Measurements from ENCODE around the gene FOXN3.

FOXN3 gene

DNA sequence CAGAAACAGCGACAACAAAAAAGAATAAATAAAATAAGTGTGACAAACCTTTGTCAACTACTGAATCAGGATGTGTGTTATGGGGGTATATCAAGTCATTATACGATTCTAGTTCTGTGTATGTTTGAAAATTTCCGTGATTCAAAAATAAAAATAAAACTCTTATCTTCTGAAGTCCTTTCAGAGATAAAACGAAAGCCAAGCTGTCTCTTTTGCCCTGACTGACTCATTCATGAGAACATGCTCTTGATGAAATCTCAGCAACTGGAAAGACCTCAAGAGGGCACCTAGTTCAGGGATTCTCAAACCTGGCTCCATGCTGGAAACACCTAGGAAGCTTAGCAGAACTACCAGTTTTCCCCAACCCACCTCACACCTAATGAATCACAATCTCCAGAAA is 9.2 kb downstream of the FOXN3 start:
- DNase-seq = no peak

DNA sequence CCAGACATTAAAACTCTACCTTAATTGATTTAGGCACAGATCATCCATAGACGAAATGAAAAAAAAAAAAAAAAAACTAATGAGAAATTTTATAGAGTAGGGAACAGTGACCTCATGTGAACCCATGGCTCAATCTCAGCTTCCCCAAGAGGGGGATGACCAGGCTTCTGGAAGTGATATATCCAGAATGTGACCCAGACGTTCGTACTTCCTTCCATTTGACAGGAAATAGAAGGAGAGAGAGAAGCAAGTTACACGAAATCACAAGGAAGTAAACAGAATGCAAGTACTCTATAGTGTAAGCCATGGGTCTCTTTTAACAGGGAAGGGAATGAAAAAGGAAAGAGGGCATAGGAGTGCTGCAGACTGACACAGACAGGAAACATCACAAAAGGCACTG is 10.1 kb downstream of the FOXN3 start:
- DNase-seq = no peak

DNA sequence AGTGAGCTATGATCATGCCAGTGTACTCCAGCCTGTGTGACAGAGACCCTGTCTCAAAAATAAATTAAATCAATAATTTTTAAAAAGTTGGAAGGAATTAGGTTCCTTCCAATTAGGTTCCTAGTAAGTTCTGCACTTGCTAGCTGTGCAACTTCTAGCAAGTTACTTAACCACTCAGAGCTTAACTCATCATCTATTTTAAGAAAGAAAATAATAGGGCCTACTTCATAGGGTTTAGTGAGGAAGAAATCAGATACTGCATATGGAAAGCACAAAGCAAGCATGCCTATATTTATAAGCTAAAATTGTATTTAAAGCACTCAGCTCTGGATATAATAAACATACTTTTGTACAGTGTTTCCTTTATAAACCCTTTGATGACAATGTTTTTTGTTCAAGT is 10.7 kb downstream of the FOXN3 start:
- DNase-seq = no peak

GRCh38 chr14:89405712-89406111 is 11.3 kb downstream of the FOXN3 start:
- no peak for DNase-seq

DNA sequence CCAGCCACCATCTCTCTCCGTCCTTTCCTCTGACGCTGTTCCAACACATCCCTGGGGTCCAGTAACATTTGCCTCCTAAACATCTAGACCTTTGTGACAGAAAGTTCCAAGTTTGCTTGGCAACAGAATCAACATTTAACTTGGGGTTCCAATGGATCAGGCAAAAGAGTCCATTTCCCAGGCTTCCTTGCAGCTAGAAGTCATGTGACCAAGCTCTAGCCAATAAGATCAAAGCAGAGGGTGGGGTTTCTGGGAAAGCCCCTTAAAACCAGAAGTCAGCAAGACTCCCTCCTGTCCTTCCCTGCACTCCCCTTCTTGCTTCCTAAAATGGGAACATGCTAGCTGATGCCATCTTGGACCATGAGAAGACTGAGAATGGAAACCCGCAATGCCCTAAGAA is 14.7 kb downstream of the FOXN3 start:
- DNase-seq = no peak

DNA sequence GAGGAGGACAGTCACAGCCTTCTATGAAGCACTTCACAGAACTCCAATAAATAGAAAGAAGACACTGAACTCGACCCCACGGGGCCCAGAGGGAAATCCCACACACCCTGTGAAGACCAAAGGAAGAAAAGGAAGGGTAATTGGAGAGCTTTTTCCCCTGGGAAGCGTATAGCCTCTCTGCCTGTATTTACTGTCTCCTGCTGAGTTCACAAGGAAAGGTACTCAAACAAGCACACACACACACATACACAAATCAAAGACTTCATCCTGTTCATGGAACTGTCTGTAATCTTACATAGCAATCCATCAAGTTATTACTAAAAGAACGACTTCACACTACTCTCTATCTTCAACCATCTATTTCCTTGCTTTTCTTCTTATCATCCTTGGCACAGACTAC is 15.3 kb downstream of the FOXN3 start:
- no peak for DNase-seq

DNA sequence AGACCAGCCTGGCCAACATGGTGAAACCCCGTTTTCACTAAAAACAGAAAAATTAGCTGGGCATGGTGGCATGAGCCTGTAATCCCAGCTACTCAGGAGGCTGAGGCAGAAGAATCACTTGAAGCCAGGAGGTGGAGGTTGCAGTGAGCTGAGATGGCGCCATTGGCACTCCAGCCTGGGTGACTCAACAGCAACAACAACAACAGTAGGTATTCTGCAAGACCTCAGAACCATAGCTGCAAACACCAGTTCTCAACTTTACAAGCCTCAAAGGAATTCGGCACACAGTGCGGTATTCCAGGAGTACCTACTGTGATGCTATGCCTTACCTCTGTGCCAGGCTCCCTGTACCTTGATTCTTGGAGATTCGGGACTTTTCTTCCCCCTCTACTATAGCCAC is 15.8 kb downstream of the FOXN3 start:
- no peak for DNase-seq

GRCh38 chr14:89400529-89400928 is 16.5 kb downstream of the FOXN3 start:
- DNase-seq = no peak

DNA sequence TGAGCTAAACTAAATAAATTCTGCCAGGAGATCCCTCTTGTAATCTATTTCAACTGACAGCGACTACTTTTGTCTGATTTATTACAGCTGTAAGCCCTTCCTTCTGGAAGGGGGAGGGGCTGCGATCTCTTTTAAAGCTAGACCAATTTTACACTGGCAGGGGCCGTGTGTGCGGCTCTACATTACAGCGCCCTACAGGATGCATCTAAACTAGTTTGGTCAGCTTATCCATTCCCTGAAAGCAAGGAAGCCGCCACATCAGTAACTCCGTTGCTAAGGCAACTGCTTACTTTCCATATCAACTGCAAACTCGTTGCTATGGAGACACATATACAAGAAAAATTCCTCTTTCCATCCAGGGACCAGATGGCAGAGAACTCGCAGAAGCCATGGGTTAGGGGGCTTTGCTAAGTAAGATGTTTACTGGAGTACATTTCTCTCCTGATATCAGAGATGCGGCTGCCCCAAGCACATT is 17.4 kb downstream of the FOXN3 start:
- DNase-seq = no peak

DNA sequence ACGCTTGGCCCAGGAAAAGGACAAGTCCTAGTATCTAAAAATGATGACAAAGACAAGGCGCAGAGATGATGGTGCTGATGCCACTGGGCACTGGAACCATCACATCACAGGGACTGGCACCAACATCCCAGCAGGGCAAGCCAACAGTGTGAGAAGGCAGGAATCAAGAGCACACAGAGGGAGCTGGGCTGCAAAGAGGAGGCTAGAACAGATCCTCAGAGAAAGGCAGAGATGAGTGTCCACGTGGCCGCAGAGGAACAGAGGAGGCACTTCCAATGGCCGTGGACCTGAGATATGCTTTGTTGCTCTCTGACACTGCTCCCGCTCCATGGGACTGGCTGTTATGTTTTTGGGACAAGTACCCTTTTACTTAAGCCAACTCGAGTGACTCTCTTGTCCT is 17.9 kb downstream of the FOXN3 start:
- DNase-seq = no peak

DNA sequence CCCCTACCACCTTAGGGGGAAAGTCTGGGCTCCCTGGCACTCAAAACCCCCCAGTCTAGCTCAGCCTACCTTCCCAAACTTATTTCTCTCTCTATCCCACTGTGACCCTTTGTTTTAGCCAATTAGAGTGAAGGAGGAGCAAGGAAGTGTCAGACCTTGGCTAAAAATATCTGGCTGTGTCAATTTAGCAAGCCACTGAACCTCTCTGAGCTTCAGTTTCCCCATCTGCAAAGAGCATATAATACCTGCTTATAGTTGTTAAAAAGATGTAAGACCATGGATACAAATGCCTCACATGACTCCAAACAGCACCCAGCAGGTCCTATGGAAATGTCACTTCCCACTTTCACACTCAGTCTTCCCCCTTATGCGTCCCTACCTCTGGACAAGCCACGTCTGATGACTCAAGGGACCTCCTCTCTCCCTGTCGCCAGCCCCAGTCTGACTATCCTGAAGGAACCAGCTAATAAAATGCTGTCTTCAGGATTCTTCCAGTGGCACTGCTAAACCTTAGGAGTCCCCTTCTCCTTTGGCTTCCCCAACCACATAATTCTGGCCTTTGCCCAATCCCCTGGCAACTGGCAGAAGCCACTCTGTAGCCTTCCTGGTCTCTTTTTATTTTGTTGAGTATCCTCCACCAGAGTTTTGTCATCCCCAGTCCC is 19.3 kb downstream of the FOXN3 start:
- no peak for DNase-seq

- no peak for DNase-seq
Measured at GRCh38 chr14:89394972-89395371, 22.1 kb downstream of the FOXN3 start.

GRCh38 chr14:89393222-89393745 is 23.7 kb downstream of the FOXN3 start:
- no peak for DNase-seq

GRCh38 chr14:89392181-89392580 is 24.9 kb downstream of the FOXN3 start:
- DNase-seq = no peak

DNA sequence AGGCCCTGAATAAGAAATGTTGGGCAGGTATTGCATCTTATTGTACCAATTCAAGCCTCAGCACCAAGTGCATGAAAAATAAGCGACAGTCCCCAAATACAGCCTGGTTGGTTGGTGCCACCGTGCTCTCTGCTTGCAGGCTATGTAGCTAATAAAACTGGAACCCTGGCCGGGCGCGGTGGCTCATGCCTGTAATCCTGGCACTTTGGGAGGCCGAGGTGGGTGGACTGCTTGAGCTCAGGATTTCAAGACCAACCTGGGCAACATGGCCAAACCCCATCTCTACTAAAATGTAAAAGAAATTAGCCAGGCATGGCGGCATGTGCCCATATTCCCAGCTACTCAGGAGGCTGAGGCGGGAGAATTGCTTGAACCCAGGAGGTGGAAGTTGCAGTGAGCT is 25.5 kb downstream of the FOXN3 start:
- no peak for DNase-seq

- no peak for DNase-seq
Measured at GRCh38 chr14:89391123-89391522, 25.9 kb downstream of the FOXN3 start.

GRCh38 chr14:89388853-89389252 is 28.2 kb downstream of the FOXN3 start:
- no peak for DNase-seq

DNA sequence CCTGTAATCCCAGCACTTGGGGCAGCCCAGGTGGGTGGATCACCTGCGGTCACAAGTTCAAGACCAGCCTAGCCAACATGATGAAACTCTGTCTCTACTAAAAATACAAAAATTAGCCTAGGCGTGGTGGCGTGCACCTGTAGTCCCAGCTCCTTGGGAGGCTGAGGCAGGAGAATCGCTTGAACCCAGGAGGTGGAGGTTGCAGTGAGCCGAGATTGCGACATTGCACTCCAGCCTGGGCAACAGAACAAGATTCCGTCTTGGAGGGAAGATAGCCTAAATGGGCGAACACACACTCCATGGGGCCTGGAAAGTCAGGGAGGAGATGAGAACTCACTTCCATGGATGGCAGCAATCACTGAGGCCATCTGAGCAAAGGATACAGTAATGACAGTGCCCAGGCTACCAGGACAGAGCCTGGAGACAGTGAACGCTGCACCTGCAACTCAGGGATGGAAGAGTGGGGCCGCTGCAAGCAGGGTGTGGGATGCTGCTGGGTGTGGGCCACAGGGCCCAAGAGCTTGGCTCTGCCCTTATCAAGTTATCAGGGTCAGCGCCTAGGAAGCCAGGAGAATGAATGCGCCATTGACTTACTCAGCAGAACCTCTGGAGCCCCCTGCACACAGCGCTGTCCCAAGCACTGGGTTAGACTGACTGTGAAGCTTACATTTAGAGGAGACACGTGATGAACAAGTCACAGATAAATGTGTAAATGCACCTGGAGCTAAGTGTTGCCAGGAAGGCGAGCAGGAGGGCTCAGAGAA is 28.9 kb downstream of the FOXN3 start:
- no peak for DNase-seq

DNA sequence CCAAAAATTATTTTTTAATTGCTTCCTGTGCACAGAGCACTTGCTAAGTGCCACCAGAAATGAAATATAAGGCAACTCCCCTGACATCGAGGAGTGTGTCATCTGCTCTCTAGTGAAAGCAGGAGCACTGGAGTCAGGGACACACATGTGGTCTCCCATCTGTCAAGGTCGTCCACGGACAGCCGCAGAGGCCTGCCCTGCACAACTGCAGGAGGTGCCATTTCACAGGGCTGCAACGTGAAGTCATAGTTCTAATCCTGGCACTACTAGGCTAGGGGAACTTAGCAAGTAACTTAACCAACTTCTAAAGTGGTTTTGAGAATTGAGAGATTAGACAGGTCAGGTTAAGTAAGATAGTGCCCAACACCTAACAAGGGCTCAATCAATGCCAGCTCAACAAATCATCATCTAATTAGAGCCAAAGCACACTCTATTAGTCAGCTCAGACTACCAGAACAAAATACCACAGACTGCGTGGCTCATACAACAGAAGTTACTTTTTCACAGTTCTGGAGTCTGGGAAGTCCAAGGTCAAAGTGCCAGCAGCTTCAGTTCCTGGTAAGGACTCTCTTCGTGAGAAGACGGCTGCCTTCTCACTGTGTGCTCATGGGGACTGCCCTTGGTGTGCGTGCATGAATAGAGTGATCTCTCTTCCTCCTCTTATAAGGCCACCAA is 30.7 kb downstream of the FOXN3 start:
- no peak for DNase-seq

DNA sequence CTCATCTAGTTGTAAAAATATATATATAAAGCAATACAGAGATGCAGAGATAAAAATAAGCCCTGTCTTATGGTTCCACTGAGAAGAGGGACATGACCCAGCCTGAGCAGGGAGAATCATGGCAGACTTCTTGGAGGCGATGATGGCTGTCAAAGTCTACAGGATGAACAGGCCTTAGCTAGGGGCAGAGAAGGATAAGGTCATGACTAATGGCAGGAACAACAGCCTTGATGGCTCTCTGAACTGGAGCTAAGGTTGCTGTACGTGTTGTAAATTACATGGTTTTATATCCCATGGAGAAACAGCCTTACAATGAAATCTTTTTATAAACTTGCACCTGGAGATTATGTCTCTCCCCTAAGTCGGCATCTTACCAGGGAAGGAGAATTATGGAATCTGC is 32.4 kb downstream of the FOXN3 start:
- DNase-seq = no peak

- no peak for DNase-seq
Measured at GRCh38 chr14:89384023-89384422, 33.0 kb downstream of the FOXN3 start.

- DNase-seq = no peak
Measured at GRCh38 chr14:89382901-89383845, 33.9 kb downstream of the FOXN3 start.

DNA sequence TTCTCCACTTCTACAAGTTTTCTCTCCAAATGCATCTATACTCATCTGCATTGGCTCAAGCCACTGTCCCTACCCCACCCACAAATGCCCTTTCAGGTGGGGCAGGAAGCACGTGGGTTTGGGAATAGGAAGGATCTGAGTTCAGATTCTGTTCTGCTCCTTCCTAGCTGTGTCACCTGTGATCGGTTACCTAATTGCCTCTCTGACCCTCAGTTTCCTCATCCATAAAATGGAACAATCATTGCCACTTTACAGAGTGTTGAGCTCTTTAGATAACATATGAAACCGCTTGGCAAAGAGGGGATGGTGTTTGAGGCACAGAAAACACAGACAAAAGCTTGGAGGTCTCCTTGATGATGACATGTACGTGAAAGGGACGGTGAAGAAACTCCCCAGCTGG is 34.5 kb downstream of the FOXN3 start:
- DNase-seq = no peak

Data from stimulated activated CD4-positive, alpha-beta T cell treated with anti-CD3 and anti-CD28 coated beads, Interleukin-2, amount 100 ng/mL, for 48 hours (primary cell).